ENCODE measurements around the gene IFNG.
"Not testable (repeated sequence)": the region's sequence is repeated elsewhere in the genome, so short reads cannot be mapped to it uniquely, and the experiment has no call there.

GRCh38 chr12:68209048-68209728 is 49.6 kb upstream of the IFNG start:
- TF ChIP-seq EZH2 (IDR thresholded peaks at IDR 0.05; ENCODE audit: borderline replicate concordance, low read length); CTCF (IDR thresholded peaks at IDR 0.05; ENCODE audit: low read length): not testable (repeated sequence)
